HG03039 (cell line): ENCODE data around the gene DUOX2.

Experiments
- ATAC-seq: cut with Tn5 transposase; IDR thresholded peaks from one replicate; pipeline ENCODE4 v1.9.1; 2021; ENCODE audit warnings: mild to moderate bottlenecking, moderate library complexity; ENCODE audit not compliant: unreplicated experiment

Gene DUOX2

GRCh38 chr15:45114076-45114750, at the start of gene DUOX2, which contains the start of gene DUOXA2:
TSS of gene DUOX2 (minus strand) at chr15:45114172. CDS start at chr15:45113411, 761 bp downstream.
TSS of gene DUOXA2 (plus strand) at chr15:45114326. CDS start at chr15:45114606, 280 bp downstream.
- no peak for ATAC-seq

- ATAC-seq: no peak
Measured at GRCh38 chr15:45163508-45163856, 49.5 kb upstream of the DUOX2 start.

- ATAC-seq: peak; percentile 33
Measured at GRCh38 chr15:45162771-45163507, 49.0 kb upstream of the DUOX2 start.

GRCh38 chr15:45161666-45162065, 47.7 kb upstream of the DUOX2 start:
- no peak for ATAC-seq

- ATAC-seq: no peak
Measured at GRCh38 chr15:45157974-45158373, 44.0 kb upstream of the DUOX2 start.

- ATAC-seq: no peak
Measured at GRCh38 chr15:45156744-45157455, 42.9 kb upstream of the DUOX2 start.

GRCh38 chr15:45155739-45156138, 41.8 kb upstream of the DUOX2 start:
- ATAC-seq: no peak

- ATAC-seq: no peak
Measured at GRCh38 chr15:45151998-45152828, 38.2 kb upstream of the DUOX2 start.

GRCh38 chr15:45150997-45151396, 37.0 kb upstream of the DUOX2 start:
- ATAC-seq: no peak

- no peak for ATAC-seq
Measured at GRCh38 chr15:45150481-45150880, 36.5 kb upstream of the DUOX2 start.

GRCh38 chr15:45149060-45149459, 35.1 kb upstream of the DUOX2 start:
- no peak for ATAC-seq

GRCh38 chr15:45148076-45149059, 34.4 kb upstream of the DUOX2 start:
- ATAC-seq: no peak

GRCh38 chr15:45147606-45148005, 33.6 kb upstream of the DUOX2 start:
- no peak for ATAC-seq

- ATAC-seq: no peak
Measured at GRCh38 chr15:45146405-45146804, 32.4 kb upstream of the DUOX2 start.

GRCh38 chr15:45144775-45145174, 30.8 kb upstream of the DUOX2 start:
- ATAC-seq: no peak

- ATAC-seq: no peak
Measured at GRCh38 chr15:45143946-45144345, 30.0 kb upstream of the DUOX2 start.

- no peak for ATAC-seq
Measured at GRCh38 chr15:45143056-45143455, 29.1 kb upstream of the DUOX2 start.

- no peak for ATAC-seq
Measured at GRCh38 chr15:45141386-45141785, 27.4 kb upstream of the DUOX2 start.

GRCh38 chr15:45140557-45141250, 26.7 kb upstream of the DUOX2 start:
- ATAC-seq: no peak
